HepG2 (cell line): ENCODE data around the gene HNRNPA0. TPM values are rescaled to one million over a fixed set of nuclear protein-coding genes. Genes with fewer than 3 reads are reported as not detected.

Source experiments
- CREB3 ChIP-seq: sonication (generic); formaldehyde crosslinking; IDR thresholded peaks from 2 replicates; pipeline ENCODE4 v1.5.0; 2020; ENCODE audit warnings: missing genetic modification reagents
- HNF4A ChIP-seq: sonication (generic); formaldehyde crosslinking; IDR thresholded peaks from 2 replicates; pipeline ENCODE4 v1.4.0; 2020; ENCODE audit warnings: missing genetic modification reagents
- HOXA5 ChIP-seq: sonication (generic); formaldehyde crosslinking; IDR thresholded peaks from 2 replicates; pipeline ENCODE4 v1.4.0; 2020; ENCODE audit warnings: missing genetic modification reagents
- JUN ChIP-seq: sonication (generic); formaldehyde crosslinking; IDR thresholded peaks from 2 replicates; pipeline ENCODE4 v1.4.0; 2020; ENCODE audit warnings: mild to moderate bottlenecking, missing genetic modification reagents
- NR2F6 ChIP-seq, 2 experiments: IDR thresholded peaks; 2 replicates each; pipeline ENCODE4 v1.6.1; 2016; ENCODE audit warnings: antibody characterized with exemption in 1 of 2, mild to moderate bottlenecking in 1 of 2
- SIX4 ChIP-seq: sonication (generic); formaldehyde crosslinking; IDR thresholded peaks from 2 replicates; pipeline ENCODE4 v1.4.0; 2020; ENCODE audit warnings: missing genetic modification reagents
- ZSCAN21 ChIP-seq: sonication (generic); formaldehyde crosslinking; IDR thresholded peaks from 2 replicates; pipeline ENCODE4 v1.8.0; 2022; ENCODE audit warnings: mild to moderate bottlenecking, missing genetic modification reagents, moderate library complexity, borderline replicate concordance
- polyA plus RNA-seq, 8 experiments: library from polyadenylated mRNA; depleted of rRNA in 3 of 8; stranded (reverse) in 7 of 8; unstranded in 1 of 8; fragments of >200 nt; fragmentation: Illumina TruSeq in 4 of 8; extraction: Trizol in 4 of 8; gene quantifications; 2 replicates each; pipeline versions ENCODE4 v1.2.1 to v1.2.3, GENCODE V29; 2011 to 2016; ENCODE audit warnings: low read depth in 4 of 8, missing spikeins in 1 of 8, mixed read lengths in 1 of 8; ENCODE audit not compliant: insufficient read depth in 1 of 8
- total RNA-seq, 5 experiments: library from RNA; depleted of rRNA; stranded (reverse); fragments of >200 nt; fragmentation: Illumina TruSeq; extraction: Trizol; gene quantifications; 2 replicates each; pipeline ENCODE4 v1.2.3, GENCODE V29; 2016; ENCODE audit warnings: low read depth in 1 of 5
- TF ChIP-seq, protein P1 (sequence below): sonication (generic); formaldehyde crosslinking; IDR thresholded peaks from 2 replicates; pipeline ENCODE4 v1.4.0; 2020; ENCODE audit warnings: missing genetic modification reagents, borderline replicate concordance
- TF ChIP-seq, protein P2 (sequence below): sonication (generic); formaldehyde crosslinking; conservative IDR thresholded peaks from 2 replicates; pipeline ENCODE4 v1.8.0; 2022; ENCODE audit warnings: low read depth, missing genetic modification reagents

Gene HNRNPA0
- total and polyA plus RNA-seq, 2 of the 13 experiments (the other 11 are each of a cell fraction or from before 2014, with no cell fraction given), result 9.0 to 12.9 TPM

GRCh38 chr5:137754188-137754960 is at the start of gene HNRNPA0 (continued):
- TF ChIP-seq, protein P1, sequence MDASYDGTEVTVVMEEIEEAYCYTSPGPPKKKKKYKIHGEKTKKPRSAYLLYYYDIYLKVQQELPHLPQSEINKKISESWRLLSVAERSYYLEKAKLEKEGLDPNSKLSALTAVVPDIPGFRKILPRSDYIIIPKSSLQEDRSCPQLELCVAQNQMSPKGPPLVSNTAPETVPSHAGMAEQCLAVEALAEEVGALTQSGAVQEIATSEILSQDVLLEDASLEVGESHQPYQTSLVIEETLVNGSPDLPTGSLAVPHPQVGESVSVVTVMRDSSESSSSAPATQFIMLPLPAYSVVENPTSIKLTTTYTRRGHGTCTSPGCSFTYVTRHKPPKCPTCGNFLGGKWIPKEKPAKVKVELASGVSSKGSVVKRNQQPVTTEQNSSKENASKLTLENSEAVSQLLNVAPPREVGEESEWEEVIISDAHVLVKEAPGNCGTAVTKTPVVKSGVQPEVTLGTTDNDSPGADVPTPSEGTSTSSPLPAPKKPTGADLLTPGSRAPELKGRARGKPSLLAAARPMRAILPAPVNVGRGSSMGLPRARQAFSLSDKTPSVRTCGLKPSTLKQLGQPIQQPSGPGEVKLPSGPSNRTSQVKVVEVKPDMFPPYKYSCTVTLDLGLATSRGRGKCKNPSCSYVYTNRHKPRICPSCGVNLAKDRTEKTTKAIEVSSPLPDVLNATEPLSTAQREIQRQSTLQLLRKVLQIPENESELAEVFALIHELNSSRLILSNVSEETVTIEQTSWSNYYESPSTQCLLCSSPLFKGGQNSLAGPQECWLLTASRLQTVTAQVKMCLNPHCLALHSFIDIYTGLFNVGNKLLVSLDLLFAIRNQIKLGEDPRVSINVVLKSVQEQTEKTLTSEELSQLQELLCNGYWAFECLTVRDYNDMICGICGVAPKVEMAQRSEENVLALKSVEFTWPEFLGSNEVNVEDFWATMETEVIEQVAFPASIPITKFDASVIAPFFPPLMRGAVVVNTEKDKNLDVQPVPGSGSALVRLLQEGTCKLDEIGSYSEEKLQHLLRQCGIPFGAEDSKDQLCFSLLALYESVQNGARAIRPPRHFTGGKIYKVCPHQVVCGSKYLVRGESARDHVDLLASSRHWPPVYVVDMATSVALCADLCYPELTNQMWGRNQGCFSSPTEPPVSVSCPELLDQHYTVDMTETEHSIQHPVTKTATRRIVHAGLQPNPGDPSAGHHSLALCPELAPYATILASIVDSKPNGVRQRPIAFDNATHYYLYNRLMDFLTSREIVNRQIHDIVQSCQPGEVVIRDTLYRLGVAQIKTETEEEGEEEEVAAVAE, result no peak; the same call in 1 of the 2 replicates
- TF ChIP-seq ZSCAN21 (CRISPR knock-in tag) (peak; percentile 90; the same call in 1 of the 2 replicates), HNF4A (CRISPR knock-in tag) (no peak), NR2F6 (IDR thresholded peaks at IDR 0.05) (no peak), NR2F6 (CRISPR knock-in tag; IDR thresholded peaks at IDR 0.05) (no peak), HOXA5 (CRISPR knock-in tag) (no peak; the same call in 1 of the 2 replicates), SIX4 (CRISPR knock-in tag) (peak; percentile 9; the same call in 1 of the 2 replicates), CREB3 (CRISPR knock-in tag) (0 out of 2 replicates have a peak, but pooled peaks have one; percentile 36), JUN (CRISPR knock-in tag) (peak; percentile 15; the same call in 1 of the 2 replicates)
- TF ChIP-seq, protein P2, sequence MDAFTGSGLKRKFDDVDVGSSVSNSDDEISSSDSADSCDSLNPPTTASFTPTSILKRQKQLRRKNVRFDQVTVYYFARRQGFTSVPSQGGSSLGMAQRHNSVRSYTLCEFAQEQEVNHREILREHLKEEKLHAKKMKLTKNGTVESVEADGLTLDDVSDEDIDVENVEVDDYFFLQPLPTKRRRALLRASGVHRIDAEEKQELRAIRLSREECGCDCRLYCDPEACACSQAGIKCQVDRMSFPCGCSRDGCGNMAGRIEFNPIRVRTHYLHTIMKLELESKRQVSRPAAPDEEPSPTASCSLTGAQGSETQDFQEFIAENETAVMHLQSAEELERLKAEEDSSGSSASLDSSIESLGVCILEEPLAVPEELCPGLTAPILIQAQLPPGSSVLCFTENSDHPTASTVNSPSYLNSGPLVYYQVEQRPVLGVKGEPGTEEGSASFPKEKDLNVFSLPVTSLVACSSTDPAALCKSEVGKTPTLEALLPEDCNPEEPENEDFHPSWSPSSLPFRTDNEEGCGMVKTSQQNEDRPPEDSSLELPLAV, result 0 out of 2 replicates have a peak, but pooled peaks have one; percentile 37
